Measurements from ENCODE around the gene PDE4D. TPM values are rescaled to one million over a fixed set of nuclear protein-coding genes. Genes with fewer than 3 reads are reported as not detected.
A peak's percentile ranks its signal among the peaks of the same experiment; 100 is the strongest.

Gene PDE4D
- total and polyA plus RNA-seq, 2 donors (not counting 3 experiments of a cell fraction or from before 2014, with no cell fraction given): 34.5 to 51.2 TPM

DNA sequence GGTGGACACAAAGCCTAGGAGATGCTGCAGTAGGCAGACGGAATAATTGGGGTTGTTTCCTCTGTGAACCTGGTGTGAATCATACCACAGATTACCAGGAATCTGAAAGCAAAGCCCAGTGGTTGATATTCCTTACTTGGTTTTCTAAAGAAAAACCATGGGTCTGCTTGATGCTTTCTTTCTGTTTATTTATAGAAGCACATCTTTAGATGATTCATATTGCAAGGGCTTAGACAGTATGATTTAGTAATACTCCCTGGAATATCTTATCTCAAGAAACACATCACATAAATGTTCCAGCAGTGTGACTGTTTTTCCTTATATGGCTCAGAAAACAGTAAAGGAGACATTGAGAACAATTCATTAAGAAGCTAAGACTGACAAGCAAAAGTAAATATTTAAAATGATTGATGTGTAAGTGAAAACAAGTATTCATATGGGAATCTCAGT is 687.4 kb downstream of the PDE4D start:
- Histone ChIP-seq H3K9me3 (replicated peaks; ENCODE audit: control insufficient read depth, insufficient read depth, low read length) (no peaks in the 10 kb centered on the region), H3K4me3 (replicated peaks in 1 of 3; ENCODE audit: insufficient read depth in 1 of 3, low read depth in 1 of 3, low read length in 3 of 3) (no peak overlapping the region), H3K27me3 (ENCODE audit: control insufficient read depth in 2 of 2, insufficient read depth in 2 of 2, low read length in 2 of 2) (no peaks in the 10 kb centered on the region), H2AFZ (ENCODE audit: low read depth, low read length) (no peak overlapping the region), H3K4me2 (ENCODE audit: insufficient read depth, low read length) (peak overlapping the region; percentile 16), H3K36me3 (ENCODE audit: control insufficient read depth in 2 of 2, extremely low read depth in 1 of 2, insufficient read depth in 2 of 2, low read length in 2 of 2) (no peaks in the 10 kb centered on the region), H3K9me1 (replicated peaks; ENCODE audit: control insufficient read depth, extremely low read depth, insufficient read depth, low read length) (no peaks in the 10 kb centered on the region), H3K79me2 (ENCODE audit: control insufficient read depth, insufficient read depth, low read length) (no peaks in the 10 kb centered on the region), H3K27ac (ENCODE audit: insufficient read depth, low read depth, low read length) (no peak overlapping the region), H3K4me1 (ENCODE audit: control insufficient read depth, extremely low read depth, insufficient read depth, low read length) (peaks cover 14% of the 10 kb centered on the region), H3K9ac (replicated peaks; ENCODE audit: extremely low read depth, insufficient read depth, low read length) (no peak overlapping the region), H4K20me1 (replicated peaks; ENCODE audit: control insufficient read depth, extremely low read depth, insufficient read depth, low read length) (no peaks in the 10 kb centered on the region)
- FAIRE-seq (peak; percentile 43), DNase-seq (ENCODE audit: low read depth, low spot score) (peak; percentile 55)
- ChIA-PET POLR2A (interaction anchor here (0.7 kb wide), 1 partner anchor 1112 kb away, joined by 3 read pairs; no protein-coding TSS in a partner anchor), CTCF (interaction anchor here (0.6 to 1.7 kb wide), 4 partner anchors 11 to 174 kb away, joined by 3 to 7 read pairs (median 4); no protein-coding TSS in a partner anchor)
- TF ChIP-seq POLR2A (IDR thresholded peaks at IDR 0.05; ENCODE audit: low read depth, low read length) (no peak), POLR2AphosphoS5 (IDR thresholded peaks at IDR 0.05; ENCODE audit: insufficient read depth, low read depth, low read length) (no peak), GATA2 (IDR thresholded peaks at IDR 0.05; ENCODE audit: insufficient read depth, insufficient read length, low read depth, low read length) (peak; percentile 40), FOS (IDR thresholded peaks at IDR 0.05; ENCODE audit: borderline replicate concordance, insufficient read depth, low read length) (peak; percentile 66), JUN (IDR thresholded peaks at IDR 0.05; ENCODE audit: borderline replicate concordance, insufficient read depth, insufficient read length, low read depth) (peak; percentile 4)
- TF ChIP-seq, protein P1, sequence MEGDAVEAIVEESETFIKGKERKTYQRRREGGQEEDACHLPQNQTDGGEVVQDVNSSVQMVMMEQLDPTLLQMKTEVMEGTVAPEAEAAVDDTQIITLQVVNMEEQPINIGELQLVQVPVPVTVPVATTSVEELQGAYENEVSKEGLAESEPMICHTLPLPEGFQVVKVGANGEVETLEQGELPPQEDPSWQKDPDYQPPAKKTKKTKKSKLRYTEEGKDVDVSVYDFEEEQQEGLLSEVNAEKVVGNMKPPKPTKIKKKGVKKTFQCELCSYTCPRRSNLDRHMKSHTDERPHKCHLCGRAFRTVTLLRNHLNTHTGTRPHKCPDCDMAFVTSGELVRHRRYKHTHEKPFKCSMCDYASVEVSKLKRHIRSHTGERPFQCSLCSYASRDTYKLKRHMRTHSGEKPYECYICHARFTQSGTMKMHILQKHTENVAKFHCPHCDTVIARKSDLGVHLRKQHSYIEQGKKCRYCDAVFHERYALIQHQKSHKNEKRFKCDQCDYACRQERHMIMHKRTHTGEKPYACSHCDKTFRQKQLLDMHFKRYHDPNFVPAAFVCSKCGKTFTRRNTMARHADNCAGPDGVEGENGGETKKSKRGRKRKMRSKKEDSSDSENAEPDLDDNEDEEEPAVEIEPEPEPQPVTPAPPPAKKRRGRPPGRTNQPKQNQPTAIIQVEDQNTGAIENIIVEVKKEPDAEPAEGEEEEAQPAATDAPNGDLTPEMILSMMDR (IDR thresholded peaks at IDR 0.05; ENCODE audit: extremely low read depth in 1 of 2, insufficient read depth in 1 of 2, low read depth in 1 of 2, low read length in 2 of 2): no peak
- intact Hi-C loops (cut with micrococcal nuclease): no loop called here
- BruUV-seq (replicated peaks): no TSS peak
- dilution Hi-C loops (cut with MboI; ENCODE audit: extremely low pct_ligation_motif_present, low sequenced_read_pairs): no loop called here

Measured in endothelial cell of umbilical vein (primary cell).